ENCODE data around the gene MAPK8.
A peak's percentile ranks its signal among the peaks of the same experiment; 100 is the strongest.

Gene MAPK8

DNA sequence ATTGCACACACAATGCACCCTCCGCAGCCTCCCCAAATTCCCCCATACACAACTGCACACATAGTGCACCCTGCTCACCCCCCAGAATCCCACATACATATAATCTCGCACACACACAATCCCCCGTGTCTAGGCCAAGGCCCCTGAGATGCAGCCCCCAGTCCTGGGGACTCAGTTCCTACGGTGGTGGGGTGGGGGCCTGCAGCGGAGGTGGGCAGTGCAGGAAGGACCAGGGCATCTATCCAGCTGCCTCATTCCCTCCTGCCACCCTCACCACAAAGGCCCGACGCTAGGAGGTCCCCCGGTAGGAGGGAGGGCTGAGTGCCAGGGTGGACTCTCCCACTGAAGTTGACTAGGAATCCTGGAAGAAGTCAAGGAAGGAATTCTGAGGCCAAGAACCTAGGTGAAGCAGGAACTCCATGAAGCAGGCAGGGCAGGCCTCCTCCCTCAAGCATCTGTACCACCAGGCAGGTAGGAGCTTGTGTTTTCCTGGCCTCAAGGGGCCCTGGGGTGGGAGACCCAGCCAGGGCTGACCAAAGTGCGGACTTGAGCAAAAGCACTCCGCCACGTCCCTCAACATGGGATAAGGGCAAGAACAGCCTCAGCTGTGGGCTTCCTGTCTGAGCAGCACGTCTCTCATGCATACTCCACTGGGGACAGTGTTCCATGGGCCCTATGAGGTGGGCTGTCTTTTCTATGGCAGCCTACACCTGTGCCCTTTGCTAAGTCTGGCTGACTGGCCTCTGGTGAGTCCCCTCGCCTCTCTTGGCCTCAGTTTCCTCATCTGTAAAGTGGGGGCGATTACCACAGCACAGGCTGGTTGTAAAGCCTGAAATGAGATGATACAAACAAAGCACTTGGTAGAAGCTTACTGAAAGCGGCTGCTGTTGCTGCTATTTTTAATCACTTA lies 145.7 kb downstream of the MAPK8 start:
- no peak for DNase-seq

DNA sequence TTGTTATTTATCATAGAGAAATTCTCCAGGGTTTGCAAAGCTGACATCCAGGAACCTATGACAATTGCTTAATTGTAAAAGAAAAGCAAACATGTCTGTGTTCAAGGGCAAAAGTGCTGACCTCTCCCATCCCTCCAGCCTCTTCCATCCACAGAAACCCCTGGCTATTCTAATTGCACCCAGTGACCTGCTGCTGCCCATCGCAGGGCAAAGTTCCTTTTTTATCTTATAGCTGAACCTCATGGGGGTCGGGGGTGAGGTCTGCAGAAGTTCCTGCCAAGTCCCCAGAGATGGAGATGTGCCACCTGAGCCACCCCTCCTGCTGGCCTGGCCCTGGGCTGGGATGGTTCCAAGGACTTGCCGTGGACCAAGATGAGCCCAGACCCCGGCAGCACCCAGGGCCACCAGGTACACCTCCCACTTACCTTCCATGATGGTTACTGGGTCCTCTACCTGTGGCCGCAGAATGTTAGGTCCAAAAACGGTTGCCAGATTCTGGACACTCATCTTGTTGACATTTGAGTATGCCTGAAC lies 146.5 kb downstream of the MAPK8 start:
- DNase-seq, result no peak

DNA sequence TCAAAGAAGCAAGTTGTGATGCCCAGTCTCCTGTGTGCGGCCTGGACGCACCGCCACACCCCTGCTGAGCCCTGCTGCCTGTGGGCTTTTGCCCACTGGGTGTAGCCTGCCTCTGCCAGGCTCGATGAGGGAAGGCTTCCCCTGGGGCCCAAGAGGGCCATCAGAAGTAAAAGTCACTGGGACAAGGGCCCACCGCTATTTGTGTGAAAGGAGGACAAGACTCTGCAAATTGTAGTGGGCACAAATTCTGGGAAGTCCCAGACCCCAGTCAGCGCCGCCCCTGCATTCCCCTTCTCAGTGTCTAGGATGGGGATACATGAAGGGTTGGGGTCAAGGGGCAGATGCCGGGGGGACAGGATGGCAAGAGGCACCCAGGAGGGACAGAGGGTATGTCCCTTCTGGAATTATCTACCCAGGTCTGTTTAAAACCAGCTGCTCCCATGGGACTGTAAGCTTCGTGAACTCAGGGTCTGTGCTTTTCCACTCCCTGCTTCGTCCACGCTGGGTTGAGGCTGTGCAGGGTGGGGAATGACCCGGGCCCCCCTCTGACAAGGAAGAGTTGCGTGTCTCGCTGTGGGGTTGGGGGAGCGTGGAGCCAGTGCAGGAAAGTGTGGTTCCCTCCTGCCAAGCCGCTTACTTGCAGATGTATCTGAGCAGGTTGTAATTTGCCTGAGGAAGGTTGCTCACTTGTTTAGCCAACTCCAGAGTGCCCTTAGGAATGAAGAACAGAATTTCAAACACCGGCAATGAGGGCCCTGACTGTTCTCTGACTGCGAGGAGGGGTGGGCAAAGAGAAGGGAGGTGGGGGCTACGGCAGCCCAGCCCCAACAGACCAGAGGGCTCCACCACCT lies 147.2 kb downstream of the MAPK8 start:
- no peak for DNase-seq

DNA sequence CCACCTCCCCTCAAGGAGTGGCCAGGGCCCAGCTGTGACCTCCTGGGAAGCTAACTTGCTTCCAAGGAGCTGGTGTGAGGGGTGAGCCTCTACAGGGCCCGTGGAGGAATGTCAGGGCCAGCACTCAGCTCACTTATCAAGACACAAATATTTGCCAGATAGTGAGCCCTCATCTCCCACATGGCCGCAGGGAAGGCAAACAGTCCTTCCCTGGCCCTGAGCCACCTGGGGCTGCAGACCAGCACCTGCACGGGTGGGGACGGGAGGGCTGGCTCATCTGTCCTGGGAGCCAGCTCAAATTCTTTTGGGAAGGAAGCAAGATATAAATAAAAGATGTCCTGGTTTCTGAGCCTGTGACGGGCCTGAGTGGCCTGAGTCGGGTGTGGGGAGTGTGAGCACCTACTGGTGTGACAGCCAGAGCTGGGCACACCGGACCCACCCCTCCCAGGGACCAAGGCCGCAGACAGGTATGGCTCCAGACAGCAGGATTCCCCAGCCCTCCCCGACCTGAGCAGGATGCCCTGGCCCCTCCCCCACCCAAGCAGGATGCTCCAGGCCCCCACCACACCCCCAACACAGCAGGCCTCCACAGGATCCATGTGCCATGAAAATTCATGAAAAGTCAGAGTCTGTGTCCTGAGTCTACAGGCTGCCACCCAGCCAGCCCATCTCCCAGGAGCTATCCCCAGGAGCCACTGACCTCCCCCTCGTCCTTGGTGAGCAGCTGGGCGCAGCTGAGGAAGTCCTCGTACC lies 148.0 kb downstream of the MAPK8 start:
- no peak for DNase-seq

DNA sequence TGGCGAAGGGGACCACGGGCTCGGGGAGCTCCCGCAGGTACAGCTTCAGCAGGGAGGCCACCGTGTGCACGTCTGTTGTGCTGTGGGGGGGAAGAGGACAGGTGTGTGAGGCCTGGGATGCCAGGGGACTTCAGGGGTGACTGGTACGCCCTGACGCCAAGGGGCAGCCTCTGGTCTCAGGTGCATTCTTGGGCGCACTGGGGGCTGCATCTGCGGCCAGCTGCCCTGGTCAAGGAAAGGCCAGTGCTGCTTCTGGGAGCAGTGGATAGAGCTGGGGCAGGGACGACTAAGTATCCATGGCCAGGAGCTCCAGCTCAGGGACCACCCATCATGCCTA lies 148.5 kb downstream of the MAPK8 start:
- DNase-seq, result no peak

DNA sequence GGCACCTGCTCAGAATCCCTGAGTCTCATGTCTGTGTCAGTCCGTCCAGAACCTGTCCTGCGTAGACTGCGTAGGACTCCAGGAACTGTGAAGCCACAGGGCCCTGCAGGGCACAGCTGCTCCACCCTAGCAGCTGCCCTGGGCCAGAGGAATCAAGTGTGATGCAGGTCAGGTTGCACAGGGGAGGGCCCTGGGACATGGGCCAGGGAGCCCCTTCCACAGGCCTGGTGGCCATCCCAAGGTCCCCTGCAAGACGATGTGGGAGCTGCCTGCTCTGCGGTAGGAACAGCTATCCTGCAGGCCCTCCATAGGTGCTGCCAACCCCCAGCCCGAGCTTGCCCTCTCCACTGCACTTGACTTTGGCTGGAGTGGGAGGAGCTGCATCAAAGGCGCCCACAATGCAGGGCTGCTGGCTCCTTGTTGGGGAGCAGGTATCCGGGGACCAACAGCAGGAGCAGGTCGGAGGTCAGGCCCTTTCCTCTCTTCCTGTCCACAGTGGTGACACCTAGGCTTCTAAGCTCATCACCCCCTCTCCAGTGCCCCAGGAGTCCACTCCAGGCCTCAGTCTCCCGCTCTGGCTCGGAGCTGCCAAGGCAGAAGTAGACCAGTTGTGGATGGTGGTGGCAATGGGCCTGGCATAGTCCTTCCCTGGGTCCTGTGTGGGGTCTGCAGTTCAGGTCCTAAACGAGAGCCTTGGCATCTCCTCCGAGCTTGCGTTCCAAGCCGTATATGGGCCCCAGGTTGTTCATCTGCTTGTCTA lies 149.1 kb downstream of the MAPK8 start:
- no peak for DNase-seq

DNA sequence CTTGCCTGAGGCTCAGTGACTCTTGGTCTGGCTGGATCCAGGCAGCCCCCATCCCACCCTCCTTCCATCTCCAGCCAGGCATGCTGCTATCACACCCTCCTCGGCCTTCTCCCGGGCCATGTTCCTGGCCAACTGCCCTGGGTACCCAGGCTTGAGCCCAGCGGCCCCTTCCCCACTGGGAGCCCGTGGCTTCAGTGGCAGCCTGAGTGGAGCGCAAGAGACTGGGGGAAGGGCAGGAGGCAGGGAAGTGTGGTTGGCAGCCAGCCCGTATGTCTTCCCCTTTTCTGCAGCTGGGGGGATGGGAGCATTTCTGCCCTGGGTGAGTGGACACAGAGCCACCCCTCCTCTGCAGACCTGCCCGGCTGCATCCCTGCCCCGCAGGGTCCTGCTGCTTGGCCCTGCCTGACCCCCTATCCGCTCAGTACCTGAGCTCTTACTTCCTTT lies 149.9 kb downstream of the MAPK8 start:
- peak; percentile 51 for DNase-seq

DNA sequence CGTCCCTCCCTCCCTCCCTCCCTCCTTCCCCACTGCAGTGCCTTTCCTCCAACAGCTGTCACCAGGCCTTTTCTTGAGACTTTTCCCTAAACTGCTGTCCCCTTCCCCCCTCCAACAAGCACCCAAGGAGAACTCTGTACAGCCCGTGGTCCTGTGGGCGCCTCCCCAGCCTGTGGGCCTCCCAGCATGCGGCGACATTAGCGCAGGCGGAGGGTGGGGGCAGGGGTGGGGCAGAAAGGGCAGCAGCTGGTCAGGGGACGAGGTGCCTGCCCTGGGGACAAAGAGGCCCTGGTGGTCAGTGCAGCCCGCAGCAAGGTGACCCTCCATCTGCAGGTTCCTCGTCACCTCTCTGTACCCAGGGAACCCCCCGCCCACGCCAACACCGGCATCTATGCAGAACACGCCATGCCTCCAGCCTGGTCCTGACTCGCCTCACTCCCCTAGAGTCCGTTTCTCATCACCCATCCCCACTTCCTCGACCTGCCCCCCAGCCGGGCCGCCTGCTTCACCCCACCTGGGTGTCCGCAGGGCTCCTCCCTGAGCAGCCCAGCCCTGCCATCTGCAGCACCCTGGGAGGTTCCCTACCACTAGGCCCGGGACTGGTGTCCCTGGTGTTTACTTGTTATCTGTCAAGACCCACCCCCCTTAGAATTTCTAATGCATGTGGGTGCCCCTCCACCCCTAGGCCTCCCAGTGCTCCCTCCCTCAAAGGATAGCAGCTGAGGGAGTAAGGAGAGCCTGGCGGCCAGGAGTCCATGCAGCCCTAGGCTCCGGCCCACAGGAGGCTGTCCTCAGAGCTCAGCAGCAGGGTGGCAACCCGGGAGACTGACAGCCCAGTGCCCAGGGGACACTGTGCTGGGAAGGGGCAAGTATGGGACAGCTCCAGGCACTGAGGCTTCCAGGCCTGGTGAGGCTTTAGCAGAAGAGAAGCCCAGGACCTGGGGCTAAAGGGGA lies 150.6 kb downstream of the MAPK8 start:
- no peak for DNase-seq

DNA sequence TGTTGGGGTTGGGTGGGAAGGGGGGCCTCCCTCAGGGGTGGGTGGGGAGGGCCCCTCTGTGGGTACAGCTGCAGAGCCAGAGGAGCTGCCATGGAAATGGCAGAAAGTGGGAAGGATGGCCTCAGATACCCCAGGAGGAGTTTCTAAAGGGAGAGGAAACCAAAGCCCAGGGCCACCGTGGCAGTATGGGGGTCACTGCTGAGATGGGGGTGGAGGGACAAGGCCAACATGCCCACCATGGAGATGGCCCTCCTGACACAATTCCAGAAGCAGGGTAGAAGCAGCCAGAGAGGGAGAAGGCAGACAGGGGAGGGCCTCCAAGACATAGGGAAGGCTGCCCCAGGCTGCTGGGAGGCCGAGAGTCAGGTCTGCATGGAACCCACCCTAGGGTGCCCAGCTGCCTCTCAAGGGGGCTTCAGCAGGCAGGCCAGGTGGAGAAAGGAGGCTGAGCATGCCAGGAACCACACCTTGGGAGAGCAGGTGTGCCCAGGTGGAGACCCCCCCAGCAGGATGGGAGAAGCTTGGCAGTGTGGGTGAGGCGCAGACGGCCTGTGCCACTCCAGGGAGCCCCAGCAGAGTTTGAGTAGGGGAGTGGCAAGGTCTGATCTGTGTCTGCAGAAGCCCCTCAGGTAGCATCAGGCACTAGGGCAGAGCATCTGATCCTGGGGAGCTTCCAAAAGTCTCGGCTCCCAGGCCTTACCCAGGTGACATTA lies 151.6 kb downstream of the MAPK8 start:
- no peak for DNase-seq

DNA sequence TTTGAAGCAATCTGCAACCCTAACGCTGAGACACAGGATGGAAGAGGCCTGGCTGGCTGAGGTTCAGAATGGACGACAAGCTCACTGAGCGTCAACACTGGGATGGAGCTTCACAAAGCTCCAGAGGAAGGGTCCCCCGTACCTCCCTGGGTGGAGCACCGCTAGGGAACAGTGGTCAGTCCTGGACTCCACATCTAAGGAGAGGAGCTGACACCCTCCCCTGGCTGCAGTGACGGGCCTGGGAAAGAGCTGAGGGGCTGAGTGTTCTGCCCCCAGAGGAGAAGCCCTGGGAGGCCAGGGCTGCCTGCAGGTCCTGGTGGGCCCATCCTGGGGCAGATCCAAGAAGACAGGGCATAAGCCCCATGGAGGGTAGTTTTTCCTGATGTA lies 152.2 kb downstream of the MAPK8 start:
- no peak for DNase-seq

DNA sequence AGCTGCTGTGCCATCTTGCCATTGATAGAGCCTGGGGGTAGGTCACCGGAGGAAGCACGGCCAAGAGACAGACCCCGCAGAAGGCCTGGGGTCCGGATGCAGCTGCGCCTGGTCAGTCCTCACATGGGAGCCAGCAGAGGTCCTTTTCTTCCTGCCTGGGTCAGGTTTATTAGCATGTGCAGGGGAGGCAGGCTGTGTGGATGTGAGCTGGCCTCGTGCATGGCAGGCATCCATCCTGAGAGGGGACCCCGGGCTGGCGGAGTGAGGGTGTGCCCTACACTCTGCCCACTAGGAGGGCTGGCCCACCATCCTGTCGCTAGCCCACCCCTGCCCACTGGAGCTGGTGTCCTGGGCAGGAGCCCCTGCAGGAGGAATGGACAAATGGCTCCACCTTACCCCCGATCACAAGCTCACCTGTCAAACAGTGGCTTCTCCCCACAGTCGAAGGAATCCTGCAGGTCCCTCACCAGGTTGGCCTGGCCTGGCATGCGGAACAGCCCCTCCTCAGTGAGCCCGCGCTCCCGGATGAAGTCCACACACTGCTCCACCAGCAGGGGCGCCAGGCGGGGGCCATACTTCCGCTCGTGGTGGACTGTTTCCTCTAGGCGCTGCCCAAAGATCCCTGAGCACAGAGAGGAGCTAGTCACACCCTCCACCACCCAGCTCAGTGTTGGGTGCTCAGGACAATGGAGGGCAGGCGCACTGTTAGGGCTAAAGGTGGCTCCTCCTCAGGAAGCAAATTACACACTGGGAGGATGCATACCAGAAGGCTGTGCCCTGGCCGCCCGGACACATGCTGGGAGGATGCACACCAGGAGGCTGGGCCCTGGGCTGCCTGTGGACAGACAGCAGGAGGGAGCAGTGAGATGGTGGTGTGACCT lies 153.0 kb downstream of the MAPK8 start:
- DNase-seq, result no peak

DNA sequence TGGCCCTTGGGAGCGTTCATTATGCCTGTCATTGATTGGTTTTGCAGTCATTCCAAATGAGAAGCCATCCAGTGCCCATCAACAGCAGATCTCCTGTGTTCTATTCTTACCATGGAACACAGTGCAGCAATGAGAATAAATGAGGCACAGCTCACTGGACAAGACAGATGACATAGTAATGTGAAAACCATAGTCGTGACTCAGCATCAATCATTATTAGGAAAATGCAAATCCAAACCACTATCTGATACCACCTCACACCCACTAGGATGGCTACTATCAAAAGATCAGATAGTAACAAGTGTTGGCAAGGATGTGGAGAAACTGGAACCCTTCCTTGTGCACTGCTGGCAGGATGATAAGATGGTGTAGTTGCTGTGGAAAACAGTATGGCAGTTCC lies 153.7 kb downstream of the MAPK8 start:
- DNase-seq, result no peak

DNA sequence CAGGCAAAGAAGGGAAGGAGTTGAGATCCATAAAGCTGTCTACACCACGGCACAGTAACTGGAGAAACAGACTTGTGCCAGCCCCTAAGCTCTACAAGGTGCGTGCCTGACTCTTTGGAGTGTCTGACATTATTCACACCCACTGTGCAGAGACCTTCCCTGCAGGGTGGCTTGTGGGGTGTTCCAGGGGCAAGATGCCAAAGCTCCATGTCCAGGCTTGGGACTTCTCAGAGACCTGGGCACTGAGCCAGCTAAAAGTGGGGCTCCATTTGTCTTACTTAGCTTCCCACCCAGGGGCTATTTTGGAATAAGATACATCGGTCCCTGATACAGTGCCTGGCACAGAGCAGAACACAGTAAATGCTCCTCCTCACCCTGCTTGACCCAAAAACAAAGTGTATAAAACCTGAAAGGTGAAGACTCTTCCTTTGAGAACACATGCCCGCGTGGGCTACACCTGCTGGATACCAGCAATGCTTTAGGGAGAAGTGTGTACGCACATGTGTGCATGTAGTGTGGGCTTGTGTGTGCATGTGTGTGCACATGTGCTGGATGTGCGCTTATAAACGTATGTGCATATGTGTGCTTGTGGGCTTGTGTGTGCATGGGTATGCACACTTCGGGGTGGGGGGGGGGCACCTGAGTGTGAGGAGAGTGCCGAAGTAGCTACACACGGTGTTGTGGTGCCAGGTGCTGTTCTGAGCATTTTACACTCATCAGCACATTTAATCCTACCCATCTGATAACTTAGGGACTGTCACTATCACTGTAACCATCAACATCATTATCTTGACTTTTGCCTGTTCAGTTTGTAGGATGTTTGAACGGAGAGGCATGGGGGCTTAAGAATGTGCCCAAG lies 155.4 kb downstream of the MAPK8 start:
- DNase-seq, result no peak

DNA sequence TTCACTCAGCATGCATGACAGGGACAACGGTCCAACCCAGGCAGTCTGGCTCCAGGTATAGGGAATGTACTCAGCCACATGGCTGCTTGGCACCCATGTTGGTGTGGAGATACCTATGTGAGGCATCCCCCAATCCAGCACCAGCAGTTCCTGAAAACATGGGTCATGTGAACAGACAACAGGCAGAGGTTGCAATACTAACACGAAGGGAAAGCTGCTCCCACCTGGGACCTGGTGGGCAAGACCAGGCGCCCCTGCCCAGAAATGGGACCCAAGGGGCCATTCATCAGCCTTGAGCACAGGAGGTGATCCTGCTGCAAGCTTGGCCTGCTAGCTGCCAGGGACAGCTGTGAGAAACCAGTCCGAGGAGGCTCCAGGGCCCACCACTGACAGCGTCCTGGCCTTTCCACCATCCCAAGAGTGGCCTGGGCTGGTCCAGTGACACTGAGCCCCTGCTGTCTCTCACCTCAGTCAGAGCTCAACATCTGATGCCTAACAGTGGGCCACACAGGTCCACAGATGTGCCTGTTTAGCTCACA lies 156.1 kb downstream of the MAPK8 start:
- no peak for DNase-seq

DNA sequence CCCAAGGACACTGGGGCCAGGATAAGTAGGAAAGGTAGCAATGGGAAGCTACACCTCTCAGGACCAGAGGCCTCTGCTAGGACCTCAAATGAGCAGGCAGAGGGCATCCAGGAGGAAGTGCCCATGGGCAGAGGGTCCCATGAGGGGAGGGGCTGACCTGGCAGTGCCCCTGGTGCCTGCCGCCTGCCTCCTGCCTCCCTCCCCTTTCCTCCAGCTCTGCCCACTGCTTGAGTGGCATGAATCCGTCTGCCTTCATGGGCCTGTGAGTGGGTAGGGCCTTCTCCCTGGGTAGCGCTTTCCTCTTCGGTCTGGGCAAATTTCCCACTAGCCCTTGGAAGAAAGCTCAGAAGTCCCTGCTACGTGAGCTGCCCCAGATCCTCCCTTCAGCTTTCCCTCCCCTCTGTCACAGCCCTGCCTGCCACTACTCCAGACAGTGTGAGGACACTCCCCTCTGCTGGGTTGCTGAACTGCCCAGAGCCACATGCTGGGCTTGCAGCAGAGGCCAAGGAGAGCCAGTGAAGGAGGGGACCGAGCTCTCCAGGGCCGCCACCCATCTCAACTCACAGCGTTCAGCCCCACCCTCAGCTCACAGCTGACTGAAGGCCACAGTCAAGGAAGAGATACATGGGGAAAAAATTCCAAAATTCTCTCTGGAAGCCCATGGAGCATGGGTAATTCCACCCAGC lies 157.0 kb downstream of the MAPK8 start:
- DNase-seq, result no peak

DNA sequence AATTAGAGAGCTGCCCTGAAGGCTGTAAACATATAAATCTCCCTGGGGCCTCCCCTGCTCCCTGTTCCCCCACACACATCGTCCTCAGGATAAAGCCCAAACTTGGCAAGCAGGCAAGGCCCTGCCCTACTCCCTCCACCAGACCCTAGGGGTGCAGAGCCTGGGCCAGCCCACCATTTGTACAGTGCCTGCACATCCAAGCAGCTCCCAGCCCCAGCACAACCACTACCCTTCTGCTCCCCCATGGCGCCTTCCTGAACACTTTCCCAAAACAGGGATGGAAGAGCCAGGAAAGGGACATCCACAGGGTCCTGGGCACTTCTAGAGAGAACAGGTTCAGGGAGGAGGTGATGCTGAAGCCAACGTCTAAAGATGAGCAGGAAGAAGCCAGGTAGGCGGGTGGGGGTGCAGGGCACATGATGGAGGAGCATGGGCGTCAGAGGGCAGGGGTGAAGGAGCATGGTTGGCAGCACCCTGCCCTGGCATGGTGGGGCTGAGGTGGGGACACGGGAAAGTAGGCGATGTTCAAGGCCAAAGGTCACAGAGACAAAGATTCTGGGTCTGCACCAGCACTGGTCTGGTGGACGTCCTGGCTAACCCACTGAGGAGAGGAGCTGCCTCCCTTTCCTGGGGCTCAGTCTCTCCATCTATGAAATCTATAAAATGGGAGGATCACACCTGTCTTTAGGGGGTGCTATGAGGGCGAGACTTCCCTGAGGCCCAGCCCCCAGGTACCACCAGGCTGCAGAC lies 157.8 kb downstream of the MAPK8 start:
- no peak for DNase-seq
